HepG2 (cell line): ENCODE results near the gene GNAZ. TPM values are rescaled to one million over a fixed set of nuclear protein-coding genes. Genes with fewer than 3 reads are reported as not detected.
A peak's percentile ranks its signal among the peaks of the same experiment; 100 is the strongest.

ENCODE experiments used
- ATF7 ChIP-seq, 2 experiments: fragments of 450-650 bp in 1 of 2; sonication (generic) in 1 of 2; formaldehyde crosslinking in 1 of 2; IDR thresholded peaks; 2 replicates each; pipeline versions ENCODE4 v1.4.0 to v1.6.1; 2016 to 2020; ENCODE audit warnings: antibody characterized with exemption in 1 of 2, mild to moderate bottlenecking in 1 of 2, missing genetic modification reagents in 1 of 2
- FOXK2 ChIP-seq: fragments of 450-650 bp; IDR thresholded peaks from 2 replicates; pipeline ENCODE4 v1.6.1; 2016
- HMG20A ChIP-seq: IDR thresholded peaks from 2 replicates; pipeline ENCODE4 v1.6.1; 2016; ENCODE audit warnings: borderline replicate concordance
- JUN ChIP-seq: sonication (generic); formaldehyde crosslinking; IDR thresholded peaks from 2 replicates; pipeline ENCODE4 v1.4.0; 2020; ENCODE audit warnings: mild to moderate bottlenecking, missing genetic modification reagents
- KAT2B ChIP-seq: fragments of 150-350 bp; IDR thresholded peaks from 2 replicates; pipeline ENCODE4 v1.6.1; 2014; ENCODE audit warnings: low read depth, low read length, borderline replicate concordance
- ZBTB7A ChIP-seq: sonication (generic); formaldehyde crosslinking; IDR thresholded peaks from 2 replicates; pipeline ENCODE4 v1.8.0; 2022; ENCODE audit warnings: mild to moderate bottlenecking, missing genetic modification reagents
- ZNF10 ChIP-seq: sonication (generic); formaldehyde crosslinking; IDR thresholded peaks from 2 replicates; pipeline ENCODE4 v1.4.0; 2020; ENCODE audit warnings: mild to moderate bottlenecking, low read depth, missing genetic modification reagents, borderline replicate concordance
- polyA plus RNA-seq, 8 experiments: library from polyadenylated mRNA; depleted of rRNA in 3 of 8; stranded (reverse) in 7 of 8; unstranded in 1 of 8; fragments of >200 nt; fragmentation: Illumina TruSeq in 4 of 8; extraction: Trizol in 4 of 8; gene quantifications; 2 replicates each; pipeline versions ENCODE4 v1.2.1 to v1.2.3, GENCODE V29; 2011 to 2016; ENCODE audit warnings: low read depth in 4 of 8, missing spikeins in 1 of 8, mixed read lengths in 1 of 8; ENCODE audit not compliant: insufficient read depth in 1 of 8
- total RNA-seq, 5 experiments: library from RNA; depleted of rRNA; stranded (reverse); fragments of >200 nt; fragmentation: Illumina TruSeq; extraction: Trizol; gene quantifications; 2 replicates each; pipeline ENCODE4 v1.2.3, GENCODE V29; 2016; ENCODE audit warnings: low read depth in 1 of 5
- TF ChIP-seq, protein P1 (sequence below): sonication (generic); formaldehyde crosslinking; IDR thresholded peaks from 2 replicates; pipeline ENCODE4 v1.4.0; 2020; ENCODE audit warnings: missing genetic modification reagents
- TF ChIP-seq, protein P2 (sequence below): IDR thresholded peaks from 2 replicates; pipeline ENCODE4 v1.4.0; 2020; ENCODE audit warnings: mild to moderate bottlenecking, missing genetic modification reagents

The GNAZ gene
- total and polyA plus RNA-seq, 2 of the 13 experiments (the other 11 are each of a cell fraction or from before 2014, with no cell fraction given), result 11.4 to 22.3 TPM

DNA sequence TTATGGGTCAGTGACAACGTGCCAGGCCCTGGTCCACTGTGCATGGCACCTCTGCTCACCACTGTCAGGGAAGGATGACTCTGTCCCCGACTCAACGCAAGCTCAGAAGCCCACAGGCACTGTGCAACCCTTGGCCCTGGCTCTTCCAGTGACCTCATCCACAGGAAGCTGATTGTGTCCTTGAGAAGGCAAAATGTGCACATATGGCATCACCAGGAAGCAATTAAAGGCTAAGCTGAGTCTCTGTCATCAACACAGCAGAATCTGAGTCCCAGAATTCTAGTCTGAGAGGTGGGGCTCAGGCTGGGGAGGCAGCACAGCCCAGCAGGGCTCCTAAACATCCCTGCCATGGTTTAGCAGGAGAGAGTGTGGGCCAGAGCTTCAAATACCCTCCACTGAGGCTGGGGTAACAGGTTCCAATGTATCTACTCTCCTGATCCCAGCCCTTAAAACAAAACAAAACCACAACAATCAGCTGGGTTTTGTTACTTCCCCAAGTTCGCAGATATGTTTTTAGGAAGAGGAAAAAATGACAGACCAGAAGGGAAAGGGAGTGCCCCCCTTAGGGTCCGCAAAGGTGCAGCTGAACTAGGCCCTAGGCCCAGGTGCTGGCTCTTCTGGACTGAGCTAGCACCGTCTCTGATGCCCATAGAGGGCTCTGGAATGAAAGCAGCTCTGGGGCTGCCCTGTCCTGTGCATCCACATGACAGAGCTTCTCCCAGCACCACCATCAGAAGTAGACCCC lies 33.5 kb upstream of the GNAZ start (continued):
- TF ChIP-seq JUN, result peak; percentile 54; the same call in 1 of the 2 replicates
- no peak for TF ChIP-seq KAT2B
- no peak for TF ChIP-seq ZNF10 (CRISPR knock-in tag)
- TF ChIP-seq ZBTB7A (CRISPR knock-in tag), result no peak
- TF ChIP-seq, protein P1, sequence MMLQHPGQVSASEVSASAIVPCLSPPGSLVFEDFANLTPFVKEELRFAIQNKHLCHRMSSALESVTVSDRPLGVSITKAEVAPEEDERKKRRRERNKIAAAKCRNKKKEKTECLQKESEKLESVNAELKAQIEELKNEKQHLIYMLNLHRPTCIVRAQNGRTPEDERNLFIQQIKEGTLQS (CRISPR knock-in tag), result peak; percentile 64; the same call in 1 of the 2 replicates
- peak; percentile 49; the same call in 1 of the 2 replicates for TF ChIP-seq HMG20A (CRISPR knock-in tag)
- peak; percentile 30; the same call in 1 of the 2 replicates for TF ChIP-seq ATF7 (IDR thresholded peaks at IDR 0.05)
- peak; percentile 71; the same call in 1 of the 2 replicates for TF ChIP-seq ATF7 (CRISPR knock-in tag; IDR thresholded peaks at IDR 0.05)
- TF ChIP-seq, protein P2, sequence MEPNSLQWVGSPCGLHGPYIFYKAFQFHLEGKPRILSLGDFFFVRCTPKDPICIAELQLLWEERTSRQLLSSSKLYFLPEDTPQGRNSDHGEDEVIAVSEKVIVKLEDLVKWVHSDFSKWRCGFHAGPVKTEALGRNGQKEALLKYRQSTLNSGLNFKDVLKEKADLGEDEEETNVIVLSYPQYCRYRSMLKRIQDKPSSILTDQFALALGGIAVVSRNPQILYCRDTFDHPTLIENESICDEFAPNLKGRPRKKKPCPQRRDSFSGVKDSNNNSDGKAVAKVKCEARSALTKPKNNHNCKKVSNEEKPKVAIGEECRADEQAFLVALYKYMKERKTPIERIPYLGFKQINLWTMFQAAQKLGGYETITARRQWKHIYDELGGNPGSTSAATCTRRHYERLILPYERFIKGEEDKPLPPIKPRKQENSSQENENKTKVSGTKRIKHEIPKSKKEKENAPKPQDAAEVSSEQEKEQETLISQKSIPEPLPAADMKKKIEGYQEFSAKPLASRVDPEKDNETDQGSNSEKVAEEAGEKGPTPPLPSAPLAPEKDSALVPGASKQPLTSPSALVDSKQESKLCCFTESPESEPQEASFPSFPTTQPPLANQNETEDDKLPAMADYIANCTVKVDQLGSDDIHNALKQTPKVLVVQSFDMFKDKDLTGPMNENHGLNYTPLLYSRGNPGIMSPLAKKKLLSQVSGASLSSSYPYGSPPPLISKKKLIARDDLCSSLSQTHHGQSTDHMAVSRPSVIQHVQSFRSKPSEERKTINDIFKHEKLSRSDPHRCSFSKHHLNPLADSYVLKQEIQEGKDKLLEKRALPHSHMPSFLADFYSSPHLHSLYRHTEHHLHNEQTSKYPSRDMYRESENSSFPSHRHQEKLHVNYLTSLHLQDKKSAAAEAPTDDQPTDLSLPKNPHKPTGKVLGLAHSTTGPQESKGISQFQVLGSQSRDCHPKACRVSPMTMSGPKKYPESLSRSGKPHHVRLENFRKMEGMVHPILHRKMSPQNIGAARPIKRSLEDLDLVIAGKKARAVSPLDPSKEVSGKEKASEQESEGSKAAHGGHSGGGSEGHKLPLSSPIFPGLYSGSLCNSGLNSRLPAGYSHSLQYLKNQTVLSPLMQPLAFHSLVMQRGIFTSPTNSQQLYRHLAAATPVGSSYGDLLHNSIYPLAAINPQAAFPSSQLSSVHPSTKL (CRISPR knock-in tag), result peak; percentile 61
- TF ChIP-seq FOXK2, result no peak
- TF ChIP-seq, all 625 proteins: peak for 34
